IPS DF 4.7 (cell line): Measurements from ENCODE around the gene SEC24B.

Experiments used
- DNase-seq: peaks from one replicate; pipeline ENCODE4 v3.0.0-alpha.2; 2013; ENCODE audit warnings: low spot score; ENCODE audit errors: extremely low read depth

The SEC24B gene

GRCh38 chr4:109433205-109434006, at the start of gene SEC24B:
SEC24B (plus strand) TSS chr4:109433815; CDS start chr4:109433870, 55 bp downstream.
- DNase-seq, result no peak

GRCh38 chr4:109383823-109384222, 49.8 kb upstream of the SEC24B start:
- no peak for DNase-seq

DNA sequence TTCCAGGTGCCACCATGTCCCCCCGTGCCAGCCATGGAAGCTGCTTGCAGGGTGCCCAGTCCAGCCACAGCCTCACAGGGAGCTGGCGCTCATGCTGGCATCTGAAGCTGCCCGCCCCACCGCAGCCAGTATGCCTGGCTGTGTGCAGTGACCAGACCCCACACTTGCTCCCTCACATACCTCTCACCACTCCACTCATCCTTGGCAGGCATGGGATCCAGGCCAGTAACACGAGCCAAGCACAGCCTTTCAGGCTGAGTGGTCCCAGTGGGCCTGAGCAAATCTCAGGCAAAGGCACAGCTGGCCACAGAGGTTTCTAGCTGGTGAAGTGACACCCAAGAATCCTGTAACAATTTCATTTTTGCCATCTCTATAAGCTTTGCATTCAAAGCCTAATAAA, 48.4 kb upstream of the SEC24B start:
- no peak for DNase-seq

GRCh38 chr4:109389369-109390114, 44.1 kb upstream of the SEC24B start:
- DNase-seq, result no peak

- DNase-seq, result no peak
Measured at GRCh38 chr4:109390115-109390768, 43.4 kb upstream of the SEC24B start.

- no peak for DNase-seq
Measured at GRCh38 chr4:109395694-109396093, 37.9 kb upstream of the SEC24B start.

DNA sequence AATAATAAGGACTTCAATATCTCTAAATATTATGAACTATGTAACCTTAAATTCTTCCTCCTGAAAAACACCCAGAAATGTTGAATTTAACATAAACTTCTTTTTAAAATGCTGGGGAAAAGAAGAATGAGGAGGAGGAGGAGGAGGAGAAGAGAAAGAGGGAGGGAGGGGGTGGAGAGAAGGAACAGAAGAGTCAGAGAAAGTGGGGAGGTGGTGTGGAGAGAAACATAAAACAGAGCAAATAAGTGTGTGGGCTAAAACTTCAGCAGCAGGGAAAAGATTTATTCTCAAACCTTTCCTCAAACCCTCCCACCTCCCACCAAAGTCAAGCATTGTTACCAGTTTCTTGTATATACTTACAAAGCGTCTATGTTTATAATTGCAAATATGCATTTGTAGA, 34.7 kb upstream of the SEC24B start:
- DNase-seq, result no peak

DNA sequence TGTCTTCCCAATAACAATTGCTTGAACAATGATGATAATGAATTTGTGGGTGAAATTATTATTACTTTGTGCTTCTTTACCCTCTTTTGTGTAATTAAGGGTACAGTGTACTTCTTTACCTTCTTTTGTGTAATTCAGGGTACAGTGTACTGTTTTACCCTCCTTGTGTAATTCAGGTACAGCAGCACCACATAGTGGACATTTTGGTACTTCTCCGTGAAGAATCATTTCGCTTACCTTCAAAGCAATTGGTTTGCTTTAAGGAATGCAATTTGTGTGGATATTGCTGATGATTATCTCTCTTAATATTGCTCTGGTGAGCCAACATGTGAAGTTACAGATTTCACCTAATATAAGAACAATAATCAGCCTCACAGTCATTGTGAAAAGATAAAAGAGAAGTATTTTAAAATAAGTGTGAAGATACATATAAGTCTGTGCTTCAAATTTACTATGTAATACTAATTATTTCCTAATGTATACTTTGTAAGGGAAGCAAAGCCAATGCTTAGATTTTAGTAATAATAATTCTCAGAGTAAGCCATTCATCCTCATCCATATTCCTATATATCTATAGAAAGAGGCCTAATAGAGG, 27.2 kb upstream of the SEC24B start:
- no peak for DNase-seq

- no peak for DNase-seq
Measured at GRCh38 chr4:109407027-109407737, 26.4 kb upstream of the SEC24B start.

DNA sequence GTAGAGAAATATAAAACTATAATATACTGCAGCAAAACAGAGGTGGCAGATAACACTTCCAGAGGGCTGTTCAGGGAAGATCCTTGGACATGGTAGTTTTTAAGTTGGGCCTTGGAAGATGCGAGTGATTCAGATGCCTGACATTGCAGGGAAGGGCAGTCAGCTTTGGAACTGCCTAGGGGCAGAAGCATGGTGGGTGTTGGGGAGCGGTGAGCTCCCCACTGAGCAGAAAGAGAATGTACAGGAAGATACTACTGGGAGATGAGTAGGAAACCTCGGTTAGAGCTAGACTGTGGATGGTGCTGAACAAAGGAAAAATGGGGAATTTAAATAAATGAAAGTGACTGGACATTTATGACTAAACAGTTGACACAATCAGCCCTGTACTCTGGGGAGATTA, 24.9 kb upstream of the SEC24B start:
- no peak for DNase-seq

DNA sequence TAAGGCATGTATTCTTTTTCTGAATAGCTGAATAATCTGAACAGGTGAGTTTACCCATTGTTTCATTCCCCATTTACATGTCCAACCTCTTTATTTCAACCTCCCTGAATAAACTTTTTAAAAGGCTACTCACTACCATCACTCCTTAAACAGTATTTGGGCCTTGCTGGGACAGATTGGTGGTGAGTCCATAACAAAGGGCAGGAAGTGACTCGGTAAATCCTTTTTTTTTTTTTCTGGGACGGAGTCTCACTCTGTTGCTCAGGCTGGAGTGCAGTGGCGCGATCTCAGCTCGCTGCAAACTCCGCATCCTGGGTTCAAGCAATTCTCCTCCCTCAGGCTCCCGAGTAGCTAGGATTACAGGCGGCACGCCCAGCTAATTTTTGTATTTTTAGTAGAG, 23.4 kb upstream of the SEC24B start:
- no peak for DNase-seq

DNA sequence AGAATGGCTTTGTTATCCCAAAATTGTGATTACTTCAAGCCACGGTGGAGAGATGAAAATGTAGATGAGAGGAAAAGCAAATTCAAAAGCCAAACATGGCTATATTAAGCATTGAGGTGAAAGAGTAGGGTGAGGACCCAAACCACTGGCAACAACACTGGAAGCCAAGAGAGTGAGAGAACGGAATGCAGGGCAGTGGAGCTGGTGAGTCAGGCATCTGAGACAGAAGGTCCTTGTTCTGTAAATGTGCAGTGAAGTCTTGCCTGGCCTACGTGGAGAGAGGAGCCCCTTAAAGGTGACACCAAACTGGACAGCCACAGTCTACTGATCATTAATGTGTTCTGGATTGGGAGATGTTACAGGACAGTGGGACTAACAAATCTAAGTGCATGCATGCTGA, 22.8 kb upstream of the SEC24B start:
- no peak for DNase-seq

- no peak for DNase-seq
Measured at GRCh38 chr4:109411964-109412363, 21.7 kb upstream of the SEC24B start.

DNA sequence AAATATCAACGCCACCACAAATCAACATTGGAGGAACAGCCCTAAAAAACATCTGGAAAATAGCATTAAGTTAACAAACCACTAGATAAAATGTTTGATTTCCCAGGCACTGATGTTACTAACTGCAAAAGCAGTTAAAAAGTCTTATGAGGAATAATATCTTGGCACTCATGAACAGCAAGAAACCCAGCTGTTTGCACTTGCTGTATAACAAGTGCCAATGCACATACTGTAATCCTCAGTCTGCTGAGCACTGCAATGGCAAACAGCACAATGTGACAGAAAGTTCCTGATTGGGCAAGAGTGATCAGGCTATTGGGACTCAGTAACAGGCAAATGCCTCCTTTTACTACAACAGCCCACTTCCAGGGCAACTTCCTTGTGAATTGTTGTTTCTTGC, 20.8 kb upstream of the SEC24B start:
- no peak for DNase-seq

DNA sequence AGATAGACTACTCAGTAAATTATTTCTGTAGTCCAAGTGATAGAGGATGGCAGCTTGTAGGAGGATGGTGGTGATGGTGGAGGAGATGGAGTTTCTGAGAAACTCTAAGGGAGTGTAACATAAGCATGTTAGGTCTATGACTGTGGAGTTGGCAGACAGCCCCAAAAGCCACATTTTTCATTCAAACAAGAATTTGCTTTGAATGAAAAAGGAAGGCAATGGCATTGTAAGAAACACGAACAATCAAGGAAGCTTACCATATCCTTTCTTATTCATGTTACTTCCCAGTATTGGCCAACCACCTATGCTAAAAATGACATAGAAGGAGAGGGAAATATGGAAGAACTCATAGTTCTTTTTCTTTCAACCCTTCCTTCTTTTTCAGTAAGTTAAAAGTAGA, 18.7 kb upstream of the SEC24B start:
- DNase-seq, result no peak

DNA sequence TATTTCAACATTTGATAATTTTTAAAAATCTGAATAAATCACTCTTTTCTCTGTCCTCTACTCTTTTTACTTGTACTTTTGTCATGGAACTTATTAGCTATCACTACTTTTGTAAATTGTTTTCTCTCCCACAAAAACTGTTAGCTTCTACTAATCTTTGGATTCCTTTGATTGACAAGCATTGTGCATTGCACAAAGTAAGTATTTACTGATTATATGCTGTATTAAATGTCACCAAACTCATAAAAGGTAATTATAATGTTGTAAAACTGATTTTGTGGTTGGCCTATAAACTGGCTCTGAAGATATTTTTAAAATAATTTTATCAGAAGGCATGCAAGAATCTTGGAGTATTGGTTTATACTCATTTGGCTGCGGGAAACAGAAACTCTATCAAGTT, 15.0 kb upstream of the SEC24B start:
- DNase-seq, result no peak

GRCh38 chr4:109419679-109420078, 13.9 kb upstream of the SEC24B start:
- no peak for DNase-seq

- no peak for DNase-seq
Measured at GRCh38 chr4:109424093-109424841, 9.3 kb upstream of the SEC24B start.

DNA sequence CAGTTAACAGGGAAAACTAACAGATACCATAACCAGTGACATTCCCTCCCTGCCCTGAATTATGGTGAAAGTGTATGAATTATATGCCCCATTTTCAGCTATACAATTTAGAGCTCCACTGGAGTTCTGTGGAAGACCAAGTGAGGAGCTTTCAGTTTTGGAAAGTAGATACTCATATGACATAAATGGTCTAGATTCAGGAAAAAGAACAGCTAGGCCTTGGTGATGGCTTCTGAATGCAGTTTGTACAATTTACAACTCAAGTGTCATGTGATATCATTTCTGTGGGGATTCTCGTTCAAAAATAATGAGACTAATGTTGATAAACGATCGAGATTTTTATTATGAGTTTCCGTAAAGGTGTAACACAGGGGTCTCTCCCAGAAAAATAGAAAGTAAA, 8.2 kb upstream of the SEC24B start:
- DNase-seq, result no peak

GRCh38 chr4:109429545-109429944, 4.1 kb upstream of the SEC24B start:
- no peak for DNase-seq

DNA sequence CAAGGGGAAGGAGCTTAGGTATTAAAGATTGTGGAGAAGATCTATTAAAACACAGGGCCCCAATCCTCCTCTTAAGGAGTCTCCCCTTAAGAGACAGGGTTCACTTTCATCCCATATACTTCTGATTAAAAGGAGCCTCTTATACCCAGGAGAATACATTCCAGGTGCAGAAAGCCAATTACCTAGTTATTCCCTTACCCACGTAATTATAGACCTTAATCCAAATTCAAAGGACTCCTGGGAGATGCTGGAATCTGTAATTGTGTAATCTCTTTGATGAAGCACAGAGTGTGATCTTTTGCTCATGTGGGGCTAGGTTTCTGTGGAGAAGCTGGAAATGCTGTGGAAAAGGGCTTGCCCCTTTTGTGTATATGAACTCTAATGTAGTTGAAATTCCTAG, 1.4 kb upstream of the SEC24B start:
- no peak for DNase-seq
